Mesangial cell (primary cell): Measurements from ENCODE around the gene NEAT1. TPM values are rescaled to one million over a fixed set of nuclear protein-coding genes. Genes with fewer than 3 reads are reported as not detected.

Experiments
- total RNA-seq: library from RNA; depleted of rRNA; stranded (reverse); fragments of >200 nt; gene quantifications from 2 replicates; pipeline ENCODE4 v1.2.3, GENCODE V29; 2015

The NEAT1 gene
- 16.5 and 75.2 TPM in 2 replicates for total RNA-seq

GRCh38 chr11:65422633-65423515, at the start of gene NEAT1:
NEAT1 (plus strand) TSS chr11:65422798.

GRCh38 chr11:65382033-65382803, 40.4 kb upstream of the NEAT1 start, which contains the start of gene SLC25A45:
SLC25A45 (minus strand) TSS chr11:65382646; CDS start chr11:65381951, 695 bp downstream.

GRCh38 chr11:65386307-65387140, 36.1 kb upstream of the NEAT1 start, which contains the start of gene FRMD8:
FRMD8 (plus strand) TSS chr11:65386637; CDS start chr11:65387037, 400 bp downstream.

Other genes starting within 250 kb of the NEAT1 start
- gene CAPN1, start 240.9 kb upstream of the NEAT1 start, total RNA-seq, result 327 and 383 TPM in 2 replicates
- 6.7 and 28.8 TPM in 2 replicates for gene POLA2, start 160.8 kb upstream of the NEAT1 start, total RNA-seq
- 19.9 and 24.8 TPM in 2 replicates for gene CDC42EP2, start 107.9 kb upstream of the NEAT1 start, total RNA-seq
- 37.2 and 41.3 TPM in 2 replicates for gene DPF2, start 88.9 kb upstream of the NEAT1 start, total RNA-seq
- 0.25 and 0.33 TPM in 2 replicates for gene TIGD3, start 68.0 kb upstream of the NEAT1 start, total RNA-seq
- 0.98 and 1.8 TPM in 2 replicates for gene SLC25A45, start 40.2 kb upstream of the NEAT1 start, total RNA-seq
- 37.6 and 41.9 TPM in 2 replicates for gene FRMD8, start 36.2 kb upstream of the NEAT1 start, total RNA-seq
- 629 and 944 TPM in 2 replicates for gene MALAT1, start 76.2 kb downstream of the NEAT1 start, total RNA-seq
- 111 and 114 TPM in 2 replicates for gene SCYL1, start 102.3 kb downstream of the NEAT1 start, total RNA-seq
- 104 and 399 TPM in 2 replicates for gene LTBP3, start 135.6 kb downstream of the NEAT1 start, total RNA-seq
- 85.4 and 152 TPM in 2 replicates for gene ZNRD2, start 147.7 kb downstream of the NEAT1 start, total RNA-seq
- 69.9 and 115 TPM in 2 replicates for gene FAM89B, start 149.7 kb downstream of the NEAT1 start, total RNA-seq
- 45.1 and 49.6 TPM in 2 replicates for gene EHBP1L1, start 153.3 kb downstream of the NEAT1 start, total RNA-seq
- gene KCNK7, start 173.0 kb downstream of the NEAT1 start, total RNA-seq, result 0.25 TPM in 1 of 2 replicates, not detected in the other
- 52.6 and 58.7 TPM in 2 replicates for gene MAP3K11, start 191.4 kb downstream of the NEAT1 start, total RNA-seq
- gene PCNX3, start 193.0 kb downstream of the NEAT1 start, total RNA-seq, result 62.6 and 74.9 TPM in 2 replicates
- 48.2 and 73.5 TPM in 2 replicates for gene SIPA1, start 215.3 kb downstream of the NEAT1 start, total RNA-seq
- gene RELA, start 240.1 kb downstream of the NEAT1 start, total RNA-seq, result 57.8 and 74.3 TPM in 2 replicates